Hepatocyte (in vitro differentiated cells): ENCODE measurements around the gene CCDC88C.

Experiments used
- EZH2 ChIP-seq: fragments of 200-600 bp; sonication (generic); IDR thresholded peaks from 2 replicates; pipeline ENCODE4 v1.6.1; 2016; ENCODE audit warnings: antibody characterized with exemption, mild to moderate bottlenecking, borderline replicate concordance
- EZH2phosphoT487 ChIP-seq: fragments of 200-600 bp; sonication (generic); IDR thresholded peaks from one replicate; pipeline ENCODE4 v1.6.1; 2018; ENCODE audit warnings: antibody characterized with exemption, mild to moderate bottlenecking, low read depth, moderate library complexity; ENCODE audit not compliant: unreplicated experiment, severe bottlenecking
- TF ChIP-seq, protein P1 (sequence below): fragments of 200-600 bp; sonication (generic); IDR thresholded peaks from 2 replicates; pipeline ENCODE4 v1.5.1; 2016; ENCODE audit warnings: antibody characterized with exemption, mild to moderate bottlenecking; ENCODE audit not compliant: poor library complexity

DNA sequence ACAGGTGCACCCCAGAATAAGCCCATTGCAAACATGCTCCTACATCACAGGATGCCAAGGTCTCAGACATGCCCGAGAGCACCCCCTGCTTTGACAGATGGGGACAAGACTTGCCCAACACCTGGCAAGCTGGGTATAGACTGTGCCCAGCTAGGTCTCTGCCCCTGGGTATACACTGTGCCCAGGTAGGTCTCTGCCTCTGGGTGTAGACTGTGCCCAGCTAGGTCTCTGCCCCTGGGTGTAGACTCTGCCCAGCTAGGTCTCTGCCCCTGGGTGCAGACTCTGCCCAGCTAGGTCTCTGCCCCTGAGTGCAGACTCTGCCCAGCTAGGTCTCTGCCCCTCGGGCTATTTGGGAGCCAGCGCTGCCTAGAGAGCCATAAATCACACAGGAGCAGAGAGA is 85.9 kb downstream of the CCDC88C start:
- TF ChIP-seq, protein P1, sequence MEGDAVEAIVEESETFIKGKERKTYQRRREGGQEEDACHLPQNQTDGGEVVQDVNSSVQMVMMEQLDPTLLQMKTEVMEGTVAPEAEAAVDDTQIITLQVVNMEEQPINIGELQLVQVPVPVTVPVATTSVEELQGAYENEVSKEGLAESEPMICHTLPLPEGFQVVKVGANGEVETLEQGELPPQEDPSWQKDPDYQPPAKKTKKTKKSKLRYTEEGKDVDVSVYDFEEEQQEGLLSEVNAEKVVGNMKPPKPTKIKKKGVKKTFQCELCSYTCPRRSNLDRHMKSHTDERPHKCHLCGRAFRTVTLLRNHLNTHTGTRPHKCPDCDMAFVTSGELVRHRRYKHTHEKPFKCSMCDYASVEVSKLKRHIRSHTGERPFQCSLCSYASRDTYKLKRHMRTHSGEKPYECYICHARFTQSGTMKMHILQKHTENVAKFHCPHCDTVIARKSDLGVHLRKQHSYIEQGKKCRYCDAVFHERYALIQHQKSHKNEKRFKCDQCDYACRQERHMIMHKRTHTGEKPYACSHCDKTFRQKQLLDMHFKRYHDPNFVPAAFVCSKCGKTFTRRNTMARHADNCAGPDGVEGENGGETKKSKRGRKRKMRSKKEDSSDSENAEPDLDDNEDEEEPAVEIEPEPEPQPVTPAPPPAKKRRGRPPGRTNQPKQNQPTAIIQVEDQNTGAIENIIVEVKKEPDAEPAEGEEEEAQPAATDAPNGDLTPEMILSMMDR = no peak
- TF ChIP-seq EZH2phosphoT487 = no peak
- no peak for TF ChIP-seq EZH2
